NCI-H2196 treated with DMSO at 0.1 percent for 48 hours (cell line): ENCODE data around the gene PMEPA1.

ENCODE experiments used
- DNase-seq: peaks from one replicate; lab custom pipeline; 2025; ENCODE audit not compliant: unreplicated experiment; lab: John Stamatoyannopoulos, UW

The PMEPA1 gene

GRCh38 chr20:57663241-57663640, 46.6 kb downstream of the PMEPA1 start:
- no peak for DNase-seq

- no peak for DNase-seq
Measured at GRCh38 chr20:57662456-57663240, 47.2 kb downstream of the PMEPA1 start.

- DNase-seq: no peak
Measured at GRCh38 chr20:57661746-57662455, 47.9 kb downstream of the PMEPA1 start.

- DNase-seq: no peak
Measured at GRCh38 chr20:57660922-57661745, 48.7 kb downstream of the PMEPA1 start.

GRCh38 chr20:57660181-57660921, 49.5 kb downstream of the PMEPA1 start:
- no peak for DNase-seq

GRCh38 chr20:57659517-57660180, 50.2 kb downstream of the PMEPA1 start:
- DNase-seq: no peak

- no peak for DNase-seq
Measured at GRCh38 chr20:57658833-57659516, 50.8 kb downstream of the PMEPA1 start.

GRCh38 chr20:57658447-57658832, 51.4 kb downstream of the PMEPA1 start:
- no peak for DNase-seq

- DNase-seq: peak; percentile 72
Measured at GRCh38 chr20:57657535-57658446, 52.0 kb downstream of the PMEPA1 start.

GRCh38 chr20:57656821-57657534, 52.8 kb downstream of the PMEPA1 start:
- DNase-seq: no peak

- no peak for DNase-seq
Measured at GRCh38 chr20:57656252-57656820, 53.5 kb downstream of the PMEPA1 start.

GRCh38 chr20:57655809-57656155, 54.0 kb downstream of the PMEPA1 start:
- no peak for DNase-seq

GRCh38 chr20:57654998-57655808, 54.6 kb downstream of the PMEPA1 start:
- no peak for DNase-seq

- no peak for DNase-seq
Measured at GRCh38 chr20:57654363-57654997, 55.3 kb downstream of the PMEPA1 start.

GRCh38 chr20:57653910-57654309, 55.9 kb downstream of the PMEPA1 start:
- no peak for DNase-seq

GRCh38 chr20:57653546-57653900, 56.3 kb downstream of the PMEPA1 start:
- no peak for DNase-seq
